ENCODE data around the gene SEPTIN8. TPM values are rescaled to one million over a fixed set of nuclear protein-coding genes. Genes with fewer than 3 reads are reported as not detected.

Gene SEPTIN8
- total and polyA plus RNA-seq, 2 of the 13 experiments (the other 11 are each of a cell fraction or from before 2014, with no cell fraction given): 41.4 to 49.9 TPM

GRCh38 chr5:132736853-132737833 is 39.9 kb downstream of the SEPTIN8 start, which contains the start of gene KIF3A (continued):
- peak; percentile 69 for TF ChIP-seq ZGPAT (CRISPR knock-in tag; IDR thresholded peaks at IDR 0.05)
- TF ChIP-seq SYNCRIP (IDR thresholded peaks at IDR 0.05; ENCODE audit: insufficient read depth, low read depth, low read length): no peak
- no peak for TF ChIP-seq JUNB (CRISPR knock-in tag; IDR thresholded peaks at IDR 0.05; ENCODE audit: borderline replicate concordance)
- no peak for TF ChIP-seq ZSCAN21 (CRISPR knock-in tag; IDR thresholded peaks at IDR 0.05; ENCODE audit: borderline replicate concordance)
- no peak for TF ChIP-seq ZNF580 (CRISPR knock-in tag; IDR thresholded peaks at IDR 0.05; ENCODE audit: borderline replicate concordance, low read depth)
- 0 out of 2 replicates have a peak, but pooled peaks have one; percentile 75 for TF ChIP-seq SALL2 (CRISPR knock-in tag; IDR thresholded peaks at IDR 0.05)
- no peak for TF ChIP-seq PRMT3 (CRISPR knock-in tag; IDR thresholded peaks at IDR 0.05; ENCODE audit: borderline replicate concordance, low read depth)
- no peak for TF ChIP-seq NAIF1 (CRISPR knock-in tag; IDR thresholded peaks at IDR 0.05; ENCODE audit: borderline replicate concordance)
- TF ChIP-seq ZNF225 (CRISPR knock-in tag; IDR thresholded peaks at IDR 0.05): peak; percentile 78; the same call in 1 of the 2 replicates
- no peak for TF ChIP-seq ZKSCAN8 (CRISPR knock-in tag; IDR thresholded peaks at IDR 0.05; ENCODE audit: borderline replicate concordance)
- no peak for TF ChIP-seq DR1 (CRISPR knock-in tag; IDR thresholded peaks at IDR 0.05)
- peak; percentile 50; the same call in 1 of the 2 replicates for TF ChIP-seq MXD3 (CRISPR knock-in tag; IDR thresholded peaks at IDR 0.05)
- TF ChIP-seq ZNF687 (CRISPR knock-in tag; IDR thresholded peaks at IDR 0.05): peak; percentile 93
- TF ChIP-seq ZNF672 (CRISPR knock-in tag; IDR thresholded peaks at IDR 0.05): no peak
- no peak for TF ChIP-seq DMTF1 (CRISPR knock-in tag; IDR thresholded peaks at IDR 0.05)
- no peak for TF ChIP-seq ZBTB37 (CRISPR knock-in tag; IDR thresholded peaks at IDR 0.05)
- no peak for TF ChIP-seq ZFP62 (CRISPR knock-in tag; IDR thresholded peaks at IDR 0.05)

Measured in HepG2 (cell line).